Muscle of leg (tissue), 11 donors: ENCODE measurements around the gene COBL. TPM values are rescaled to one million over a fixed set of nuclear protein-coding genes. Genes with fewer than 3 reads are reported as not detected.

ENCODE experiments used
- DNase-seq: peaks from one replicate; pipeline ENCODE4 v3.0.0; 2013
- H3K27ac ChIP-seq: one replicate; pipeline ENCODE4 v1.5.1; 2013; ENCODE audit warnings: mild to moderate bottlenecking, low read length, control low read depth
- H3K27me3 ChIP-seq: one replicate; pipeline ENCODE4 v1.6.1; 2013; ENCODE audit warnings: low read length; ENCODE audit not compliant: control insufficient read depth, insufficient read depth
- H3K36me3 ChIP-seq: one replicate; pipeline ENCODE4 v1.6.1; 2013; ENCODE audit warnings: low read length; ENCODE audit not compliant: control insufficient read depth, insufficient read depth
- H3K4me1 ChIP-seq: one replicate; pipeline ENCODE4 v1.6.1; 2013; ENCODE audit warnings: low read length; ENCODE audit not compliant: control insufficient read depth, insufficient read depth
- H3K4me3 ChIP-seq: one replicate; pipeline ENCODE4 v1.5.1; 2013; ENCODE audit warnings: low read length, control low read depth
- H3K9me3 ChIP-seq: replicated peaks from 2 replicates; pipeline ENCODE4 v1.6.1; 2013; ENCODE audit warnings: low read depth, low read length; ENCODE audit not compliant: control insufficient read depth
- WGBS: methylation state at CpG from one replicate; pipeline ENCODE4 v1.1.5; 2013; ENCODE audit warnings: missing lambda C conversion rate; ENCODE audit not compliant: insufficient coverage; 5-methylcytosine and 5-hydroxymethylcytosine counted together
- polyA plus RNA-seq, 8 donors: library from polyadenylated mRNA; unstranded; fragments of 120-200 nt; gene quantifications; one replicate each; pipeline versions ENCODE4 v1.2.1 to v1.2.3, GENCODE V29; 2013; ENCODE audit warnings: inconsistent platforms in 1 of 8, low replicate concordance in 1 of 8; ENCODE audit not compliant: insufficient read length in 8 of 8, insufficient read depth in 1 of 8
- total RNA-seq: library from RNA; stranded (reverse); fragments of 120-200 nt; gene quantifications from one replicate; pipeline ENCODE4 v1.2.4, GENCODE V29; 2013

Gene COBL
- total and polyA plus RNA-seq, 9 donors: 60.6 to 122 (median 94.2) TPM

DNA sequence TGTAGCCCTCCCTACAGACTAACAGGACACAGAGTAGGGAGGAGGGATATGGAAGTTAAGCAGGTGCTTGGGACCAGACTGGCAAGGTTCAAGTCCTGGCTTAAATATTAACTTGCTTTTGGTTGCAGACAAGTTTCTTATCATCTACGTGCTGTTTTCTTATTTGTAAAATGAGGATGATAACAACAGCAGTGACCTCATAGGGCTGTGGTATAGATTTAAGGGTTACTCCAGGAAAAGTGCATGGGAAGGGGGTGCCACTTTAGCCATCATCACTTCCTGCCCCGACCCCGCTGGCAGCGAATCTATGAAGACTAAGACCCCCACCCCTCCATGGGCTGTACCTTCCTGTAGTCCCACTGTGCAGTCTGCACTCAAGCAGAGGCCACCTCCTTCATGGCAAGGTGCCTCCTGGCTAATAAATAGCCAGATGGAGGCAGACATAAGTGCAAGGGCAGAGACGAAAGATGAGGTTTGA, 250.2 kb downstream of the COBL start:
- Histone ChIP-seq H3K27me3 (no peaks in the 10 kb centered on the region), H3K9me3 (peaks cover 2% of the 10 kb centered on the region), H3K4me3 (no peak overlapping the region), H3K36me3 (no peaks in the 10 kb centered on the region), H3K27ac (no peak overlapping the region), H3K4me1 (peaks cover 7% of the 10 kb centered on the region)
- no CpG with 5 or more reads among the region's 5 CpGs for WGBS
- no peak for DNase-seq

DNA sequence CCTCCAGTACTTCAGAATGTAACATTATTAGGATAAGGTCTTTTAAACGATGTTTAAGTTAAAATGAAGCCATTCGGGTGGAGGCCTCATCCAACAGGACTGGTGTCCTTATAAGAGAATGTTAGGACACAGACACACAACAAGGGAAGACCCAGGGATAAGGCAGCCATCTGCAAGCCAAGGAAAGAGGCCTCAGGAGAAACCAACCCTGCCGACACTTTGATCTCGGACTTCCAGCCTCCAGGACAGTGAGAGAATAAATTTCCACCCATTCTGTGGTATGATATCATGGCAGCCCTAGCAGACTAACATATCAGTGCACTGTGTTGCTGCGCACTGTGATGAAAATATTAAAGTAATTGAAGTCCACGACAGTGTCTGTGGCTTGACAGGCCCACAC, 250.8 kb downstream of the COBL start:
- 100% methylated on average over 2 of the region's 6 CpGs for WGBS
- peaks cover 7% of the 10 kb centered on the region for H3K4me1 ChIP-seq
- no peak for DNase-seq
- no peaks in the 10 kb centered on the region for H3K36me3 ChIP-seq
- peaks cover 2% of the 10 kb centered on the region for H3K9me3 ChIP-seq
- no peak overlapping the region for H3K4me3 ChIP-seq
- no peak overlapping the region for H3K27ac ChIP-seq
- no peaks in the 10 kb centered on the region for H3K27me3 ChIP-seq

DNA sequence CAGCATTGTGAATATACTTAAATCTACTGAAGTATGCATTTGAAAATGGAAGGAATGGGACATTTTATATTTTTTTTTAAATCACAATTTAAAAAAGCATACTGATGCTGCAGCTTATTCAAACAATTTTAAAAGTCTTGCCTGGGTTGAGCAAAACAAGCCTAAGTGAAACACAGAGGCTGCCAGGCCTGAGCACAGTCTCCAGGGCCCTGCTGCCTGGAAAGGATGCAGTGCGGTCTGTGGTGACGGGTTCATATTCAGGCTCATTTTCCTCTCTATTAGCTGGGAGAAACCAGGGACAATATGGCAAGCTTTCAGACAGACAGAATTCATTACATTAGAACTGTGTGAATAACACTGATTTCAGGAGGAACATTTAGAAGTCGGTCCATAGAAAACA, 251.9 kb downstream of the COBL start:
- DNase-seq: peak; percentile 17
- no CpG with 5 or more reads among the region's 3 CpGs for WGBS
- no peak overlapping the region for H3K4me3 ChIP-seq
- no peak overlapping the region for H3K27ac ChIP-seq
- no peaks in the 10 kb centered on the region for H3K36me3 ChIP-seq
- H3K27me3 ChIP-seq: no peaks in the 10 kb centered on the region
- H3K9me3 ChIP-seq: peaks cover 2% of the 10 kb centered on the region
- H3K4me1 ChIP-seq: peaks cover 7% of the 10 kb centered on the region

DNA sequence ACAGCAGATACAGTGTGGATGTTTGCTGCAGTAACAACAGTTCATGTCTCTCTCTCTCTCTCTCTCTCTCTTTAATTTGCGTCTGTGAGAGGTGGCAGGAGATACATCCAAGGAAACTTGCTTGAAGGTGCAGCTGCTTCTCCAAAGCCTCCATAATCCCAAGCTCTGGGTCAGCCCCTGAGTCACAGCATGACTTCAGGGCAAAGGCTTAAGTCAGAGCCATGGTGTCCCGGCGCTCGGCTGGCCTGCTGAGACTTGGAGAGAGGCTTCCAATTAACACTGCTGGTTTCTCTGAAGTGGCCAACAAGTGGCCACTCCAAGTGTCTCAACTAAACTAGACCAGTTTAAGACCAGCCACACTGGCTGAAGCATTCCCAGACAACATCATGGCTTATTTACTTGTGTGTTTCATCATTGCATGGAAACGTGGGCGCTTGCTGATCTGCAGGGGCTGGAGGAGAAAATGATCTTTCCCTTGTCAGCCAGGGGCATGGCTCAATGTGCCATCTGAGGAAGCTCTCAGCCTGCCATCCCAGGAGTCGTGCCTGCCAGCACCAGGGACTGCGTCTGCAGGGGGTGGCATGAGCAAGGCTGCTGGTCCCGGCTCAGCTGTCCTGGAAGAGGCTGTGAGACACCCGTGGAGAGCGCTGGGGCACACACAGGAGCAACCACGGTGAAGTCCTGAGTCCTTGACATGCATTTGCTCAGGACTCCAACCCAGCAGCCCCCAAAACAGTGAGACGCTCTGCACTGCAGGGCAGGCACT, 254.2 kb downstream of the COBL start:
- H3K27ac ChIP-seq: no peak overlapping the region
- H3K9me3 ChIP-seq: peaks cover 2% of the 10 kb centered on the region
- H3K27me3 ChIP-seq: no peaks in the 10 kb centered on the region
- H3K4me1 ChIP-seq: no peaks in the 10 kb centered on the region
- no peaks in the 10 kb centered on the region for H3K36me3 ChIP-seq
- H3K4me3 ChIP-seq: no peak overlapping the region
- no peak for DNase-seq
- WGBS: 79% methylated on average over 11 of the region's 13 CpGs

DNA sequence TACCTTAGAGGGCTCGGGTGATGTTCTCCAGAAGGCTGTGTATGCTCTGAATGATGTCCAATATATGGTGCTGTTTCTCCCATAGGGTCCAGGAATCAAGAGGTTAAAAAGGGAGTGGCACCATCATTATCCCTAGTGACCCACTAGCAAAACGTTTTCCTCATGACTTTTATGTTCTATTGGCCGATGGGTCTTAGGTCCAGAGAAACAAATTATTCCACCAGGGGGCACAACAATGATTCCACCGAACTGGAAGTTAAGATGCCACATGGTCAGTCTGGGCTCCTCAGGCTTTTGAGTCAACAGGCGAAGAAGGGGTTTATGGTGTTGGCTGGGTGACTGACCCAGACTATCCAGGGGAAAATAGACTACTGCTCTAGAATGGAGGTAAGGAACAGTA, 256.1 kb downstream of the COBL start:
- H3K27me3 ChIP-seq: no peaks in the 10 kb centered on the region
- H3K9me3 ChIP-seq: no peaks in the 10 kb centered on the region
- H3K36me3 ChIP-seq: no peaks in the 10 kb centered on the region
- no peaks in the 10 kb centered on the region for H3K4me1 ChIP-seq
- no peak overlapping the region for H3K27ac ChIP-seq
- no peak for DNase-seq
- no peak overlapping the region for H3K4me3 ChIP-seq
- WGBS: 72% methylated on average over 5 of the region's 5 CpGs

DNA sequence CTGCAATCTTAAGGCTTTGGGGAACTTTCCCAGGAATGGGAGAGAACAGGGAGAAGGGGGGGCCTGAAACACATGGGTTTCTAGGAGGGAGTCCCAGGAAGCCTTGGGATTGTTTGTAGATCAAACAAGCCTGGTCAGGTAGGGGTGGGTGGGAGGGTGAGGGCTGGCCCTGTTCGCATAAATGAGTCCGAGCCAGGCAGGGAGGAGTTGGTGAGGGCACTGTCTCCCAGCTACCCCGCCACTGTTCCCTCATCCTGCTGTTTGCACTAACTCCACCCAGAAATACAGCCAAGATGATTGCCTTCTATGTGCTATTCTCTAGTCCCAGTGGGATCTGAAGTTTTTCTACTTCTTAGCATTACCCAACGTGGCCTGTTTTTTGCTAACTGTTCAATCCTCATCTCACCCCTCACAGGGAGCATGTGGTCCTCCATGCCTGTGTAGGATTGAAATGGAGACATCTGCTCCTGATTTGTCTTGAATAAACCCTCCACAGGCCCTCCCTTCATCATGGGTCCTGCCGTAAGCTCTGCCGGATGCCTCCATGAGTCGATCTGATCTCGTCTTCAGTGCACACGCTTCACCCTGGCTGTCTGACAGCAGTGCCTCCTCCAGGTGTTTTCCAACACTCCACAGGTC, 257.0 kb downstream of the COBL start:
- H3K9me3 ChIP-seq: no peaks in the 10 kb centered on the region
- DNase-seq: no peak
- WGBS: 77% methylated on average over 5 of the region's 9 CpGs
- H3K4me1 ChIP-seq: no peaks in the 10 kb centered on the region
- H3K27ac ChIP-seq: no peak overlapping the region
- H3K4me3 ChIP-seq: no peak overlapping the region
- H3K36me3 ChIP-seq: no peaks in the 10 kb centered on the region
- H3K27me3 ChIP-seq: no peaks in the 10 kb centered on the region

DNA sequence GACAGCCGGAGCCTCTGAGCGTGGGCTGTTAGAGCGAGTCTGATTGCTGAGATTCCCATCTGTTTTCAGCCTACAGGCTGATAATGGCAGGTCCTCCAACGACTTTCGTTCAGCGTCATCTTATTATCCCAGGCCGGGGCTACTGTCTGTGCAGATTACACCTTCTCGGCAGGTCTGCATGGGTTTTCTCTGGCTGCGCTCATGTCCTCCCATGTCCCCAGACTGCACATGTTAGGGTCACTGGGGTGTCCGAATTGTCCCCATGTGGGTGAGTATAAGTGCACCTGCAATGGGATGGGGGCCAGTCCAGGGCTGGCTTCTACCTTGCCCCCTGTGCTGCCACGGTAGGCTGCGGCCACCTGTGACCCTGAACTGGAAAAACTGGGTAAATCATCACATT, 257.8 kb downstream of the COBL start:
- Histone ChIP-seq H3K36me3 (no peaks in the 10 kb centered on the region), H3K27me3 (no peaks in the 10 kb centered on the region), H3K4me1 (no peaks in the 10 kb centered on the region), H3K27ac (no peak overlapping the region), H3K4me3 (no peak overlapping the region), H3K9me3 (no peaks in the 10 kb centered on the region)
- 88% methylated on average over 9 of the region's 12 CpGs for WGBS
- DNase-seq: no peak

DNA sequence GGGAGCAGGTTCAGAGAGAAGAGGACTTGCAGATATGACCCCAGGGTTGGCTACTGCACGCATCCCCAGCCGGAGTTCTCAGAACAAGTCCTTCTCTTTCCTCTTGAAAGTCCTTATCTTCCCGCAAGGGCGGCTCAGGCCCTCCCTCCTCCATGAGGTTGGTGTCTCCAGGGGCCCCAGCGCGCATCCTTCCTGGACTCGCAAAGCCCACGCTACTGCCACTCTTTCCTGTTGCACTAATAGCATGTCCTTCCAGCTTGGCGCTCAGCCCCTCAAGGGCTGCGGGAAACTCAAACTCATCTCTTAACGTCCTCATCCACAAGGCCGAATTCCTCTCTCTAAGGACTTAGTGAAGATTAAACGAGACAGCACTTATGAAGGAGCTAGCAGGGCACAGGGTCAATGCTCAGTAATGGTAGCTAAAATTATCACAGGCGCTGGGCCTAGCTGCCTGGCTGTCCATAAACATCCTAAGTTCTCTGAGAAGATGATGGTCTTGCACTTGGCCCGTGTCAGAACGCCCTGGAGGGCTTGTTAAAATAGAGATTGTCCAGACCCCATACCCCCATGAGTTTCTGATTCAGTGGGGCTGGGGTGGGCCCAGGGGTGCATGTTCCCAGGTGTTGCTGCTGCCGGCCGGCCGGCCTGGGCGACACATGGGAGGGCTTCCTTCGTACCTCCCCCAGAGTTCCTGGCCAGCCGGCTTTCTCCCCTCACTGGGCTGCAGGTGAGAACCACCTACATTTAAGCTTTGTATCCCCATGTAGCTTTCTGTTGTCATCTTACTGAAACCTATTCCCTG, 261.4 kb downstream of the COBL start:
- Histone ChIP-seq H3K27me3 (no peaks in the 10 kb centered on the region), H3K4me1 (no peaks in the 10 kb centered on the region), H3K4me3 (no peak overlapping the region), H3K9me3 (no peaks in the 10 kb centered on the region), H3K36me3 (no peaks in the 10 kb centered on the region), H3K27ac (no peak overlapping the region)
- DNase-seq: no peak
- WGBS: 78% methylated on average over 19 of the region's 22 CpGs

DNA sequence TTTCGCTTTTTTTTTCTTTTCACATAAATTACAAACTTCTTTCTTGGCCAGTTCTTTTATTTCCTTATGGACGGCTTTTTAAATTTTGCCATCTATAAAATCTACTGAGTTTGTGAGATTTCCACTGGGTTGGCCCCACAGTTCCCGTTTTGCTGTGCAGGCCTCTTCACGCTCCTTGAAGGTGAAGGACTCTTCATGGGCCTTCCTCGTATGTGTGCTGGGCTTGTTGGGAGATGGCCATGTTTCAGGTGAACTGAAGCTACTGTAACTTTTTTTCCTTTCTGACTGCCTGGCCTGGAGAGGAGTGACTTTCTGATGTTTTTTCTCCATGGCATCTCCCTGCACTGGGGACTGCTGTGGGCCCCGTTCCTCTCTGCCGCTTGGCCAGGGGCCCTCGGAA, 262.4 kb downstream of the COBL start:
- no peaks in the 10 kb centered on the region for H3K4me1 ChIP-seq
- WGBS: 70% methylated on average over 5 of the region's 8 CpGs
- DNase-seq: no peak

More for the DNA sequence above, 262.4 kb downstream of the COBL start:
- Histone ChIP-seq H3K36me3 (no peaks in the 10 kb centered on the region), H3K9me3 (no peaks in the 10 kb centered on the region), H3K27ac (no peak overlapping the region), H3K4me3 (no peak overlapping the region), H3K27me3 (no peaks in the 10 kb centered on the region)
